GM06990 (cell line): ENCODE measurements around the gene NR5A1.

Experiments
- DNase-seq: peaks from one replicate; pipeline ENCODE4 v3.0.0-alpha.2; 2011; ENCODE audit not compliant: insufficient read length; ENCODE audit errors: extremely low read depth
- H3K27me3 ChIP-seq: replicated peaks from 2 replicates; pipeline ENCODE4 v1.6.0; 2011; ENCODE audit warnings: low read length; ENCODE audit not compliant: control insufficient read depth, insufficient read depth
- H3K36me3 ChIP-seq: 2 replicates; pipeline ENCODE4 v1.5.1; 2011; ENCODE audit warnings: low read length; ENCODE audit not compliant: control insufficient read depth, insufficient read depth
- H3K4me3 ChIP-seq: replicated peaks from 2 replicates; pipeline ENCODE4 v1.5.1; 2011; ENCODE audit warnings: low read depth, mild to moderate bottlenecking, control low read depth, low read length
- CTCF ChIP-seq: IDR thresholded peaks from 2 replicates; pipeline ENCODE4 v1.5.1; 2011; ENCODE audit warnings: low read length, control low read depth, mild to moderate bottlenecking, inconsistent platforms; ENCODE audit not compliant: insufficient read depth, poor library complexity, severe bottlenecking

The NR5A1 gene

DNA sequence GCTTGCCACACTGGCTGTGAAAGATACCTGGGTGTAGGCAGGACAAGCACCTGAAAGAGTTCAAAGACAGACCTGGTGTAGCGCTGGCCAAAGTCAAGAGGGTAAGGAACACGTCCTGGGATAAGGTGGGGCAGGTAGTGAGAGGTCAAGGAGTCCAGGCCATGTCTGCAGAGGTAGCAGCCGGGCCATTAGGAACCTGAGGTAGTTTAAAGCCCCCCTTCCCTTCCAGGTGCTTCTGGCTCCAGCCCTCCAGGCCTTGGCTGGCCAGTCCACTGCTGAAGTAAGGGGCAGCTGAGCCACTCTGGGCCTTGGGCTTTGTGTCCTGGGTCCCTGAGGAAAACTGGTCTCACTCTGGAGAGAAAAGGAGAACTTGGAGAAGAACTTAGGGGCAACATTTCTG is 13.9 kb upstream of the NR5A1 start:
- no peak for DNase-seq
- no peak overlapping the region for H3K4me3 ChIP-seq
- no peak for TF ChIP-seq CTCF
- H3K27me3 ChIP-seq, result no peaks in the 10 kb centered on the region
- H3K36me3 ChIP-seq, result peaks cover 2% of the 10 kb centered on the region

DNA sequence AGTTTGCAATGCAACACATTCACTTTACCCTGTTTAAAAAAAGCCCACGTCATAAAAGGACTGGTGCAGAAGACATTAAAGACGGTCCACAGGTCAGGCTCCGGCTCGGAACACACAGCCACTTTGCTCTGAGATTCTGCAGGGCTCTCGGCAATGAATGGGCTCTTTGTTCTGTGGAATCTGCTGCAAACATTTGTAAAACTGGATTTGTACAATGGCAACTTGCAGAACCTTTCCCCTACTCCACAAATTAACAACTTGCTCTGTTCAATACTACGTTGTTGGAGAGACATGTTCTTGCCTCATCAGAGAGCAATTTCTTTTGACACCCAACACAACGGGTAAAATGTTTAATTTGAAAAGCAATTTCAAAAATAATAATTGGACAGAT is 13.0 kb upstream of the NR5A1 start:
- no peak for TF ChIP-seq CTCF

GRCh38 chr9:124518116-124518515 is 10.9 kb upstream of the NR5A1 start:
- Histone ChIP-seq H3K36me3 (peaks cover 2% of the 10 kb centered on the region), H3K27me3 (no peaks in the 10 kb centered on the region), H3K4me3 (no peak overlapping the region)
- no peak for DNase-seq
- no peak for TF ChIP-seq CTCF

More for the DNA sequence above, 13.0 kb upstream of the NR5A1 start:
- peaks cover 2% of the 10 kb centered on the region for H3K36me3 ChIP-seq
- no peak overlapping the region for H3K4me3 ChIP-seq
- H3K27me3 ChIP-seq, result no peaks in the 10 kb centered on the region
- no peak for DNase-seq

DNA sequence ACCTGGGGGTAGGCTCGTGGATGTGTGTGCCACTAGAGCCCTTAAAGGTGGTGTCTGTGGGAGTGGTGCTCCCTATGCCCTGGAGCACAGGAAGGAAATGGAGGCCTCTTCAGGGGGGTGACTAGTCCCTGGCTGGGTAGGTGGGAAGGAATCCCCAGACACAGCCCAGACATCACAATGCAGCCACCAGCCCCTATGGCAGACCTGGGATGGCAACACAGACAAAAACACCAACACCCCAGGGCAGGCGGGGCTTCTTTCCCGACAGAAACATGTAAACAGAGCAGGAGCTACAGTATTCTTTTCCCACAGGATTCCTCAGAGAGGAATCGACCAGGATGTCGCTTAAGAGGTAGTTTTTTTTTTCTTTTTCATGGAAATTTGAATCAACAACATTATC is 10.4 kb upstream of the NR5A1 start:
- no peak for TF ChIP-seq CTCF
- peaks cover 1% of the 10 kb centered on the region for H3K36me3 ChIP-seq
- H3K27me3 ChIP-seq, result no peaks in the 10 kb centered on the region
- H3K4me3 ChIP-seq, result no peak overlapping the region
- no peak for DNase-seq

DNA sequence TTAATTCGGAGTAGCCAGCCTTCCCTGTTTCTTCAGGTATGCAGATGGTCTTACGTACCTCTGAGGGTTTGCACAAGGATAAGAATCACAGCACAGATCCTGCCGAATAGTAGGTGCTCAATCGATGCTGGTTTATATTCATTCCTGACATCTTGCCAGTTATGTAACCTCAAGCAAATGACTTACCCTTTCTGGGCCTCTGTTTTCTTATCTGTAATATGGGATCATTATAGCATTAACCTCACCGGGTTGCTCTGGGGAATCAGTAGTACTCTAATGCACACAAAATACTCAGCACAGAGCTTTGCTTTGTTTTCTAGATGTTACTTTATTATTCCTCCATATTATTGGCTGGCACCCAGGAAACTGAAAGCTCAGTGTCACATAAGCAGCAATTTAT is 7.7 kb upstream of the NR5A1 start:
- DNase-seq, result no peak
- Histone ChIP-seq H3K27me3 (no peaks in the 10 kb centered on the region), H3K36me3 (no peaks in the 10 kb centered on the region; the same call in none of the 2 replicates), H3K4me3 (no peak overlapping the region)
- no peak for TF ChIP-seq CTCF

DNA sequence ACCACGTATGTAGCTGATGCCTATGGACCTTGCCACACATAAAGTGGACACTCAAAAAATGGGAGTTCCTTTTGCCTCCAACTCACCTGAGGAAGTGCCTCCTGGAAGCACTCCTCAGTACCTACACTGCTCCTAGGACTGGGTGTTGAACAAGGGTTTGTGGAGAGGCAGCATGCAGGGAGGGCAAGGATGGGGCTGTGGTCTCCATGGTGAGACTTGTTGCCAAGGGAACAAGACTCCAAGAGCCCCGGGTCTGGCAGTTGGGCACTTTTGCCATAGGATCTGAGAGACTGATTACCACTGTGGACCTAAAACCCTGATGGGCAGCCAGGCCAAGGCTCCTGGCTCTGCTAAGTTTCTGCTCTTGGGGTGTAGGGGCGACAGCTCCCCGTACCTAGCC is 6.9 kb upstream of the NR5A1 start:
- Histone ChIP-seq H3K4me3 (no peak overlapping the region), H3K36me3 (no peaks in the 10 kb centered on the region; the same call in none of the 2 replicates), H3K27me3 (no peaks in the 10 kb centered on the region)
- no peak for TF ChIP-seq CTCF
- no peak for DNase-seq
